Activated naive CD4-positive, alpha-beta T cell treated with anti-CD3 and anti-CD28 coated beads, Interleukin-2, amount 50 U/mL, for 24 hours (primary cell): ENCODE results near the gene OIT3.

Experiments
- H3K27ac Mint-ChIP-seq: one replicate; pipeline ENCODE4 v1.8.0; 2021; ENCODE audit warnings: mild to moderate bottlenecking, mixed read lengths
- H3K27me3 Mint-ChIP-seq: one replicate; pipeline ENCODE4 v1.8.0; 2021; ENCODE audit warnings: mixed read lengths
- H3K36me3 Mint-ChIP-seq: one replicate; pipeline ENCODE4 v1.8.0; 2021; ENCODE audit warnings: mixed read lengths
- H3K4me1 Mint-ChIP-seq: one replicate; pipeline ENCODE4 v1.8.0; 2021; ENCODE audit warnings: mixed read lengths
- H3K4me3 Mint-ChIP-seq: one replicate; pipeline ENCODE4 v1.8.0; 2021; ENCODE audit warnings: mild to moderate bottlenecking, mixed read lengths
- H3K9me3 Mint-ChIP-seq: one replicate; pipeline ENCODE4 v1.8.0; 2021; ENCODE audit warnings: mixed read lengths

Gene OIT3

GRCh38 chr10:72893136-72893798 lies at the start of gene OIT3:
Gene OIT3 (plus strand): TSS chr10:72893739. CDS start chr10:72893799, 60 bp downstream.
- Mint-ChIP-seq H3K27ac (no peak within 1 kb of the TSS), H3K9me3 (no peaks in the 10 kb centered on the region), H3K4me3 (no peak within 1 kb of the TSS), H3K36me3 (peaks cover 7% of the 10 kb centered on the region), H3K4me1 (peaks cover 5% of the 10 kb centered on the region), H3K27me3 (peaks cover 2% of the 10 kb centered on the region)

- Mint-ChIP-seq H3K9me3 (no peaks in the 10 kb centered on the region), H3K4me3 (no peak overlapping the region), H3K27me3 (no peaks in the 10 kb centered on the region), H3K4me1 (no peaks in the 10 kb centered on the region), H3K36me3 (peaks cover 5% of the 10 kb centered on the region), H3K27ac (no peak overlapping the region)
Measured at GRCh38 chr10:72846238-72846637, 47.3 kb upstream of the OIT3 start.

- no peak overlapping the region for H3K27ac Mint-ChIP-seq
- H3K36me3 Mint-ChIP-seq = peaks cover 8% of the 10 kb centered on the region
- H3K4me1 Mint-ChIP-seq = no peaks in the 10 kb centered on the region
- H3K4me3 Mint-ChIP-seq = no peak overlapping the region
- no peaks in the 10 kb centered on the region for H3K27me3 Mint-ChIP-seq
- no peaks in the 10 kb centered on the region for H3K9me3 Mint-ChIP-seq
Measured at GRCh38 chr10:72847681-72848080, 45.9 kb upstream of the OIT3 start.

DNA sequence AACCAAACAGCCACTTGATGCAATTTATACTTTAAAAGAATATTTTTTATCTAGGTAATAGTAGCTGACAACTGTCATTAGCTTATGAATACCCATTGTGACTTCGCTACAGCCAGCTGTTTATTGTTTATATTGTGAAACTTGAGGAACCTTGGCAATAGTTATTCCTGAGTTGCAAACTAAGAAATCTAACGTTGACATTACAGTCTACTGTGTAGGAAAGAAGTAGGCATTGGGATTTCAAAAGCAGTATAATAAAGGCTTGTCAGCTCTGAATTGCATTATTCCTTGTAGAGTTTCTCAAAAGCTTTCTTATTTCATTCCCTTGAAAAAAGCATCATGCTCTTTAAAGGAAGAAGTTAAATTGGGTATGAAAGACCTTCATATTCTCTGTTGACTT lies 42.7 kb upstream of the OIT3 start:
- Mint-ChIP-seq H3K4me3 (no peak overlapping the region), H3K36me3 (peaks cover 8% of the 10 kb centered on the region), H3K4me1 (no peaks in the 10 kb centered on the region), H3K27me3 (no peaks in the 10 kb centered on the region), H3K27ac (no peak overlapping the region), H3K9me3 (no peaks in the 10 kb centered on the region)

DNA sequence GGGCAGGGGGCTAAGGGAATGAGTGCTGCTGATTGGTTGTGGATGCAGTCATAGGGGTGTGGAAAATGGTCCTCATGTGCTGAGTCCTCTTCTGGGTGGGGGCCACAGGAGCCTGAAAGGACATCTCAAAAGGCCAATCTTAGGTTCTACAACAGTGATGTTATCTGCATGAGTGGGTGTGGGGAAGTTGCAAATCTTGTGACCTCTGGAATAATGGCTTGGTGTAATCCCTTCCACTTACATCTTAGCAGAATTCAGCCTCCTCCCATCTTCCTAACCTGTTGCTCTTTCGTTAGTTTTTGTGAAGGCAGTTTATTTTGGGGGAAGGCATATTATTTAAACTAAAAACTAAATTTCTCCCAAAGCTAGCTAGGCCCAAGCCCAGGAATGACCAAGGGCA lies 42.0 kb upstream of the OIT3 start:
- no peaks in the 10 kb centered on the region for H3K9me3 Mint-ChIP-seq
- no peak overlapping the region for H3K4me3 Mint-ChIP-seq
- peaks cover 8% of the 10 kb centered on the region for H3K36me3 Mint-ChIP-seq
- no peak overlapping the region for H3K27ac Mint-ChIP-seq
- H3K27me3 Mint-ChIP-seq = no peaks in the 10 kb centered on the region
- no peaks in the 10 kb centered on the region for H3K4me1 Mint-ChIP-seq

GRCh38 chr10:72852508-72852907 lies 41.0 kb upstream of the OIT3 start:
- no peaks in the 10 kb centered on the region for H3K9me3 Mint-ChIP-seq
- H3K27me3 Mint-ChIP-seq = no peaks in the 10 kb centered on the region
- no peak overlapping the region for H3K4me3 Mint-ChIP-seq
- H3K4me1 Mint-ChIP-seq = no peaks in the 10 kb centered on the region
- peaks cover 8% of the 10 kb centered on the region for H3K36me3 Mint-ChIP-seq
- no peak overlapping the region for H3K27ac Mint-ChIP-seq

DNA sequence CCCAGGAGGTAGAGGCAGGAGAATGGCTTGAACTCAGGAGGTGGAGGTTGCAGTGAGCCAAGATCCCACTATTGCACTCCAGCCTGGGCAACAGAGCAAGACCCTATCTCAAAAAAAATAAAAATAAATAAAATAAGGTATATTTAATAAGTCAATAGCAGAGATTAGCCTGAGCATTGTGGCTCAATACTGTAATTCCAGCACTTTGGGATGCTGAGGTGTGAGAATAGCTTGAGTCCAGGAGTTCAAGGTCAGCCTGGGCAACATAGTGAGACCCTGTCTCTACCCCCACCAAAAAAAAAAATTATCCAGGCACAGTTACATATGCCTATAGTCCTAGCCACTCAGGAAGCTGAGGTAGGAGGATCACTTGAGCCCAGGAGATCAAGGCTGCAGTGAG lies 38.4 kb upstream of the OIT3 start:
- no peak overlapping the region for H3K27ac Mint-ChIP-seq
- no peaks in the 10 kb centered on the region for H3K4me1 Mint-ChIP-seq
- H3K27me3 Mint-ChIP-seq = no peaks in the 10 kb centered on the region
- H3K4me3 Mint-ChIP-seq = no peak overlapping the region
- peaks cover 4% of the 10 kb centered on the region for H3K36me3 Mint-ChIP-seq
- no peaks in the 10 kb centered on the region for H3K9me3 Mint-ChIP-seq

GRCh38 chr10:72855790-72856189 lies 37.7 kb upstream of the OIT3 start:
- no peak overlapping the region for H3K4me3 Mint-ChIP-seq
- no peak overlapping the region for H3K27ac Mint-ChIP-seq
- H3K36me3 Mint-ChIP-seq = peaks cover 3% of the 10 kb centered on the region
- H3K9me3 Mint-ChIP-seq = no peaks in the 10 kb centered on the region
- no peaks in the 10 kb centered on the region for H3K4me1 Mint-ChIP-seq
- no peaks in the 10 kb centered on the region for H3K27me3 Mint-ChIP-seq

DNA sequence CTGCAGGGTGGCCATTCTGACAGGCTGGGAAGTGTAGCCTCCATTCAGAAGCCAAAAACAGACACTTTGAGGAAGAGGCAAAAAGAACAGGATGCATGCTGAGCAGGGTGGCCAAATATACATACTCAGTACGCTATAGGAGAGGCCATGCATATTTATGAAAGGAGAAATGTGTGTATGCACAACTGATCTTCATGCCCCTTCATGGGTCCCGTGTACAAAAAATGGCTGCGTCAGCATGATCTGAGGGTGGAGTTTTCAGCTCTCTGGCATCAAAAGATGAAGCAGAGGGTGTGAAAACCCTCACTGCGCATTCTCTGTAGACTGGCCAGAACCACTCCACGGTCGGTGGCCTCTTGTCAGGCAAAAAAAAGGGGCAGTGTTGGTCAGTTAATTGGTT lies 35.5 kb upstream of the OIT3 start:
- H3K27me3 Mint-ChIP-seq = no peaks in the 10 kb centered on the region
- no peaks in the 10 kb centered on the region for H3K4me1 Mint-ChIP-seq
- no peak overlapping the region for H3K27ac Mint-ChIP-seq
- no peak overlapping the region for H3K4me3 Mint-ChIP-seq
- H3K36me3 Mint-ChIP-seq = no peaks in the 10 kb centered on the region
- H3K9me3 Mint-ChIP-seq = no peaks in the 10 kb centered on the region

- Mint-ChIP-seq H3K4me1 (no peaks in the 10 kb centered on the region), H3K36me3 (no peaks in the 10 kb centered on the region), H3K4me3 (no peak overlapping the region), H3K9me3 (no peaks in the 10 kb centered on the region), H3K27me3 (no peaks in the 10 kb centered on the region), H3K27ac (no peak overlapping the region)
Measured at GRCh38 chr10:72862957-72863356, 30.6 kb upstream of the OIT3 start.

DNA sequence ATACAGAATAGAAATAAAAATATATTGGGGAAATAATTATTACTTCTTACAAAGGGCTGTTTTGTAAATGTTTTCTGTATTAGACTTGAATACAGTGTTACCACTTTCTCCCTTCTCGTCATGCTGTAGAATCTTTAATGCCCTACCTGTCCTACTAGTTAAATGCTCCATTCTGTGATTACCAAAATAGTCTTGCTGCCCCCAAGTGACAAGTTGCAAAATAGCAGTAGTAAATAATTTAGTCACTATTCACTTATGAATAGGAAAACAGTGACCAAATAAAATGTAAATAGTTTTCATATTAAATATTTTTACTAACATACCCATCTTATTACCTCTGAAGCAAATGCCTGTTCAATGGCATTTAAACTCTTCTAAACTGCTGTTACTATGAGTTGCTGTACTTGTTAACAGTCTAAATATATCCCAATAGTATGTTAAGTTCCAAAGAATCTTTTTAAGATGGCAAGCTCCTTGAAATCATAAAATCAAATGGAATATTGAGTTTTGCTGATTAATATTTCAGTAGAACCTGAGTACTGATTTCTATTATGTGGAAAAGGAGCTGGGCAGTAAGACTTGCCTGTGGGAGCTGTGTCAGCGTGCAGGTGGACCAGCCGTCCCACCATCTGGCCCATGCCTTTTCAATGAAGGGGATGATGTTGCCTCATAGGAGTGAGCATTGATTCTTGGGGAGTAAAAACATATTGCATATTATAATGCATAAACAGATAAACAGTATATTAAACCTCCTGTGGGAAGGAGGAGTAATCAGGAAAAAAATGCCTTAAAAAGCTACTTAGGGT lies 18.1 kb upstream of the OIT3 start:
- H3K9me3 Mint-ChIP-seq = no peaks in the 10 kb centered on the region
- peaks cover 22% of the 10 kb centered on the region for H3K36me3 Mint-ChIP-seq
- no peaks in the 10 kb centered on the region for H3K27me3 Mint-ChIP-seq
- no peaks in the 10 kb centered on the region for H3K4me1 Mint-ChIP-seq
- H3K27ac Mint-ChIP-seq = no peak overlapping the region
- no peak overlapping the region for H3K4me3 Mint-ChIP-seq

DNA sequence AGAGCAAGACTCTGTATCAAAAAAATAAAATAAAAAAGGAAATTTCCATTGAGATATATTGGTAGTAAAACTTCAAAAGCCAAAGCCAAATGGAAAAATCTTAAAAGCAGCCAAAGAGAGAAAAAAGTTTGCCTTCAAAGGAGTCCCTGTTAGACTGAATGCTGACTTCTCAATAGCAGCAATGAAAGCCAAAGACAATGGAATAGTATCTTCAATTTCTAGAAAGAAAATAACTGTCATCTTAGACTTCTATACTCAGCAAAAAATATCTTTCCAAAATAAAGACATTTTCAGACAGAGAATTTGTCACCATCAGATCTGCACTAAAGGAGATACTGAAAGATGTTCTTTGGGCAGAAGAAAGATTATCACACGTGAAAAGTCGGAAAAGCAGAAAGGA lies 14.3 kb upstream of the OIT3 start:
- Mint-ChIP-seq H3K27me3 (no peaks in the 10 kb centered on the region), H3K36me3 (peaks cover 25% of the 10 kb centered on the region), H3K27ac (no peak overlapping the region), H3K4me1 (no peaks in the 10 kb centered on the region), H3K4me3 (no peak overlapping the region), H3K9me3 (no peaks in the 10 kb centered on the region)

- H3K4me3 Mint-ChIP-seq = no peak overlapping the region
- no peaks in the 10 kb centered on the region for H3K9me3 Mint-ChIP-seq
- no peaks in the 10 kb centered on the region for H3K27me3 Mint-ChIP-seq
- peaks cover 2% of the 10 kb centered on the region for H3K4me1 Mint-ChIP-seq
- H3K36me3 Mint-ChIP-seq = peaks cover 30% of the 10 kb centered on the region
- H3K27ac Mint-ChIP-seq = no peak overlapping the region
Measured at GRCh38 chr10:72881291-72881690, 12.2 kb upstream of the OIT3 start.

DNA sequence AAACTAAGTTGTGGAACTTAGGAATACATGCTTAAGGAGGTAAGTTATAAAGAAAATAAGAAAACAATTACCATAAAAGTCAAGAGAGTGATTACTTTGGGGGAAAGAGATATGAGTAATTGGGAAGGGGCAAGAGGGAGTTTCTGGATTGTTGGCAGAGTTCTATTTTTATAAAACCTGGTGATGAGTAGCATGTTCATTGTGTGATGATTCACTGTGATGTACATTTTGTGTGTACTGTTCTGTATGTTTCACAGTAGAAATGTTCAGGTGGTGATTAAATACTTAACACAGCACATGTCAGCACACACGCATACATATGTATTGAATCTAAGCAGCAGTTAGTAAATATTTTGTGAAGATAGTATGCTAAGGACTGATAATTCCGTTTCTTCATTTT lies 9.7 kb upstream of the OIT3 start:
- Mint-ChIP-seq H3K4me1 (peaks cover 21% of the 10 kb centered on the region), H3K36me3 (peaks cover 30% of the 10 kb centered on the region), H3K27ac (no peak overlapping the region), H3K4me3 (no peak overlapping the region), H3K27me3 (no peaks in the 10 kb centered on the region), H3K9me3 (no peaks in the 10 kb centered on the region)

DNA sequence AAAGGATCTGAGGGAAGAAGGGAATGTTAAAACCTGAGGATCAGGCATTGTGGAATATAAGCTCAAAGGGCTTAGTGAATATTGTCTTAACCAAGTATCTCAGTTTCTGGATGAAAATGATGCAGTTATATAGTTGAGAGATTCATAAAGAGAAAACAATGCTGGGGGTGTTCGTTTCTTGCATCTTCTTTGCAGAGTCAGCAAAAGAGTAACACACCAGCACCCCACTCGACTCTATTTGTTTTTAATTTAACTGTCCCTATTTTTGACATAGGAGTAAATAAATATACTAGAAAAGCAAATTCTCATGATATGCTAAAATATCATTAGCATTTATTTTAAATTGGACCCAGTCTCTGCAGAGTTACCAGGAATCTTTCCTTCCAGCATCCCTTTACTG lies 7.6 kb upstream of the OIT3 start:
- peaks cover 29% of the 10 kb centered on the region for H3K36me3 Mint-ChIP-seq
- no peaks in the 10 kb centered on the region for H3K9me3 Mint-ChIP-seq
- no peak overlapping the region for H3K27ac Mint-ChIP-seq
- H3K4me1 Mint-ChIP-seq = peaks cover 21% of the 10 kb centered on the region
- no peak overlapping the region for H3K4me3 Mint-ChIP-seq
- no peaks in the 10 kb centered on the region for H3K27me3 Mint-ChIP-seq

DNA sequence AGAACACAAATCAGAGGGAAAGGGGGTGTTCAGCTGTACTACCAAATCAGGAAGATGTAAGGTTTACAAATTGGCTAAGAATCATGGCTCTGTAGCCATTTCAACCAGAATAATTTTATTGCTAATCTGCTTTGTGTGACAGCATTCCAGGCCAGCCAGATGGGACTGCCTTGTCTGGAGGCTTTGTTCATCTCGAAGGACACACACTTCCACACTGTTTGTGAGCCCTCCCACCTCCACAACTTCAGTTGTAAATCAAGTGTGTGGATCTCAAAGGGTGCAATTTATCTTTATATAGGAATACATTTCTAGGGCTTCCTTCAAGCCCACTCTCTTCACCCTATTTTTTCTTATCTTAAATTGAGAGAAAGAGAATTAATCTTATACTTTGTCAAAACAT lies 6.9 kb upstream of the OIT3 start:
- peaks cover 27% of the 10 kb centered on the region for H3K36me3 Mint-ChIP-seq
- no peak overlapping the region for H3K27ac Mint-ChIP-seq
- H3K9me3 Mint-ChIP-seq = no peaks in the 10 kb centered on the region
- peaks cover 21% of the 10 kb centered on the region for H3K4me1 Mint-ChIP-seq
- H3K27me3 Mint-ChIP-seq = no peaks in the 10 kb centered on the region
- no peak overlapping the region for H3K4me3 Mint-ChIP-seq
